ENCODE measurements around the gene NUSAP1.

NUSAP1 gene

DNA sequence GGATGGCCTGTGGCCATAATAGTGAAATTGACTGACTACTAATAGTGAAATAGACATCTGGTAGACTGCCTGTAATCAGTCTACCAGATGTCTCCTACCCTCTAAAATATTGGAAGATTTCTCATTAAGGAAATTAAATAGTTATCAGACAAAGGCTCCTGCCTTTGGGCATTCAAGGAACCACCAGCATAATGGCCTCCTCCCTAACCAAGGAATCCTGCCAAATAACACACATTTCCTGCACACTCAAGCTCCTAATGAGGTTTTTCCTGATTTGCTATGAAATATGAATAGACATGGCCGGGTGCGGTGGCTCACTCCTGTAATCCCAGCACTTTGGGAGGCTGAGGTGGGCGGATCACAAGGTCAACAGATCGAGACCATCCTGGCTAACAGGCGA, 14.6 kb downstream of the NUSAP1 start:
- Histone ChIP-seq H3K9ac (ENCODE audit: low read depth, low read length) (no peak overlapping the region), H3K27ac (ENCODE audit: low read length) (no peak overlapping the region), H3K4me1 (ENCODE audit: insufficient read depth, low read length) (no peaks in the 10 kb centered on the region), H3K9me3 (ENCODE audit: insufficient read depth, low read length, severe bottlenecking) (no peaks in the 10 kb centered on the region), H3K4me3 (ENCODE audit: low read depth in 1 of 2, low read length in 2 of 2) (no peak overlapping the region), H4K20me1 (ENCODE audit: insufficient read depth, low read length) (peaks cover 2% of the 10 kb centered on the region; the same call in 1 of the 2 replicates), H2AFZ (ENCODE audit: low read depth, low read length) (no peak overlapping the region), H3K27me3 (ENCODE audit: insufficient read depth, low read length, poor library complexity) (no peaks in the 10 kb centered on the region), H3K36me3 (ENCODE audit: insufficient read depth, low read length) (peaks cover 89% of the 10 kb centered on the region), H3K4me2 (ENCODE audit: insufficient read depth, low read length) (no peak overlapping the region), H3K79me2 (ENCODE audit: insufficient read depth, low read length) (peaks cover 50% of the 10 kb centered on the region)
- TF ChIP-seq, protein P1, sequence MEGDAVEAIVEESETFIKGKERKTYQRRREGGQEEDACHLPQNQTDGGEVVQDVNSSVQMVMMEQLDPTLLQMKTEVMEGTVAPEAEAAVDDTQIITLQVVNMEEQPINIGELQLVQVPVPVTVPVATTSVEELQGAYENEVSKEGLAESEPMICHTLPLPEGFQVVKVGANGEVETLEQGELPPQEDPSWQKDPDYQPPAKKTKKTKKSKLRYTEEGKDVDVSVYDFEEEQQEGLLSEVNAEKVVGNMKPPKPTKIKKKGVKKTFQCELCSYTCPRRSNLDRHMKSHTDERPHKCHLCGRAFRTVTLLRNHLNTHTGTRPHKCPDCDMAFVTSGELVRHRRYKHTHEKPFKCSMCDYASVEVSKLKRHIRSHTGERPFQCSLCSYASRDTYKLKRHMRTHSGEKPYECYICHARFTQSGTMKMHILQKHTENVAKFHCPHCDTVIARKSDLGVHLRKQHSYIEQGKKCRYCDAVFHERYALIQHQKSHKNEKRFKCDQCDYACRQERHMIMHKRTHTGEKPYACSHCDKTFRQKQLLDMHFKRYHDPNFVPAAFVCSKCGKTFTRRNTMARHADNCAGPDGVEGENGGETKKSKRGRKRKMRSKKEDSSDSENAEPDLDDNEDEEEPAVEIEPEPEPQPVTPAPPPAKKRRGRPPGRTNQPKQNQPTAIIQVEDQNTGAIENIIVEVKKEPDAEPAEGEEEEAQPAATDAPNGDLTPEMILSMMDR (IDR thresholded peaks at IDR 0.05; ENCODE audit: borderline replicate concordance, extremely low read depth, low read length, poor library complexity, severe bottlenecking): no peak
- TF ChIP-seq EZH2 (IDR thresholded peaks at IDR 0.05; ENCODE audit: borderline replicate concordance, low read depth, low read length, severe bottlenecking): no peak
- ATAC-seq (ENCODE audit: insufficient read depth, low read depth): no peak
- DNase-seq: no peak

- ATAC-seq (ENCODE audit: insufficient read depth, low read depth) (no peak), DNase-seq (no peak)
- H3K27me3 ChIP-seq (ENCODE audit: insufficient read depth, low read length, poor library complexity): no peaks in the 10 kb centered on the region
- H3K36me3 ChIP-seq (ENCODE audit: insufficient read depth, low read length): peaks cover 80% of the 10 kb centered on the region
- H3K4me3 ChIP-seq (ENCODE audit: low read depth in 1 of 2, low read length in 2 of 2): no peak overlapping the region
- no peaks in the 10 kb centered on the region for H3K4me1 ChIP-seq (ENCODE audit: insufficient read depth, low read length)
- H3K9me3 ChIP-seq (ENCODE audit: insufficient read depth, low read length, severe bottlenecking): no peaks in the 10 kb centered on the region
- H3K4me2 ChIP-seq (ENCODE audit: insufficient read depth, low read length): no peak overlapping the region
- no peak overlapping the region for H3K27ac ChIP-seq (ENCODE audit: low read length)
- peaks cover 2% of the 10 kb centered on the region; the same call in 1 of the 2 replicates for H4K20me1 ChIP-seq (ENCODE audit: insufficient read depth, low read length)
- peaks cover 32% of the 10 kb centered on the region for H3K79me2 ChIP-seq (ENCODE audit: insufficient read depth, low read length)
- TF ChIP-seq EZH2 (IDR thresholded peaks at IDR 0.05; ENCODE audit: borderline replicate concordance, low read depth, low read length, severe bottlenecking): no peak
- TF ChIP-seq, protein P1 (IDR thresholded peaks at IDR 0.05; ENCODE audit: borderline replicate concordance, extremely low read depth, low read length, poor library complexity, severe bottlenecking): no peak
- H3K9ac ChIP-seq (ENCODE audit: low read depth, low read length): no peak overlapping the region
- no peak overlapping the region for H2AFZ ChIP-seq (ENCODE audit: low read depth, low read length)
These were observed 17.5 kb downstream of the NUSAP1 start for GRCh38 chr15:41350057-41350717.

DNA sequence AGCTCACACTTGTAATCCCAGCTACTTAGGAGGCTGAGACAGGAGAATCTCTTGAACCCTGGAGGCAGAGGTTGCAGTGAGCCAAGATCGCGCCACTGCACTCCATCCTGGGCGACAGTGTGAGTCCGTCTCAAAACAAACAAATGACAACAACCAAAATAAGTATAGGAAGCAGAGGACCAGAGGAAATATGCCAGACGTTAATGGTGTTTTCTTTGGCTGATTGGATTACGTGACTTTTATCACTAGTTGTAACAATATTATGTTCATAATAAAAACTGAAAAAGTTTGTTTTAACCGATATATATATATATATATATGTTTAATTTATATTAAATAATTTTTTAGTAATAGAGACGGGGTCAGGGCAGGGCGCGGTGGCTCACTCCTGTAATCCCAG, 21.7 kb downstream of the NUSAP1 start:
- H3K36me3 ChIP-seq (ENCODE audit: insufficient read depth, low read length): peaks cover 88% of the 10 kb centered on the region
- no peak overlapping the region for H3K27ac ChIP-seq (ENCODE audit: low read length)
- H3K4me2 ChIP-seq (ENCODE audit: insufficient read depth, low read length): no peak overlapping the region
- H3K79me2 ChIP-seq (ENCODE audit: insufficient read depth, low read length): peaks cover 12% of the 10 kb centered on the region; the same call in 1 of the 2 replicates
- no peak for DNase-seq
- no peaks in the 10 kb centered on the region for H3K4me1 ChIP-seq (ENCODE audit: insufficient read depth, low read length)
- no peak for ATAC-seq (ENCODE audit: insufficient read depth, low read depth)
- H3K9me3 ChIP-seq (ENCODE audit: insufficient read depth, low read length, severe bottlenecking): no peaks in the 10 kb centered on the region
- no peaks in the 10 kb centered on the region for H3K27me3 ChIP-seq (ENCODE audit: insufficient read depth, low read length, poor library complexity)
- H3K4me3 ChIP-seq (ENCODE audit: low read depth in 1 of 2, low read length in 2 of 2): no peak overlapping the region
- H3K9ac ChIP-seq (ENCODE audit: low read depth, low read length): no peak overlapping the region
- no peak overlapping the region for H2AFZ ChIP-seq (ENCODE audit: low read depth, low read length)
- no peaks in the 10 kb centered on the region; the same call in 1 of the 2 replicates for H4K20me1 ChIP-seq (ENCODE audit: insufficient read depth, low read length)
- TF ChIP-seq, protein P1 (IDR thresholded peaks at IDR 0.05; ENCODE audit: borderline replicate concordance, extremely low read depth, low read length, poor library complexity, severe bottlenecking): no peak
- no peak for TF ChIP-seq EZH2 (IDR thresholded peaks at IDR 0.05; ENCODE audit: borderline replicate concordance, low read depth, low read length, severe bottlenecking)

Data from DND-41 (cell line).